GM10266 (cell line): ENCODE data around the gene CPXM2.

ENCODE experiments used
- DNase-seq: peaks from one replicate; pipeline ENCODE4 v3.0.0; 2012; ENCODE audit errors: extremely low spot score
- TF ChIP-seq, protein P1 (sequence below): IDR thresholded peaks from 2 replicates; pipeline ENCODE4 v1.5.1; 2012; ENCODE audit warnings: mild to moderate bottlenecking, low read depth; ENCODE audit not compliant: control insufficient read depth, insufficient read depth; ENCODE audit errors: missing control alignments

Gene CPXM2

DNA sequence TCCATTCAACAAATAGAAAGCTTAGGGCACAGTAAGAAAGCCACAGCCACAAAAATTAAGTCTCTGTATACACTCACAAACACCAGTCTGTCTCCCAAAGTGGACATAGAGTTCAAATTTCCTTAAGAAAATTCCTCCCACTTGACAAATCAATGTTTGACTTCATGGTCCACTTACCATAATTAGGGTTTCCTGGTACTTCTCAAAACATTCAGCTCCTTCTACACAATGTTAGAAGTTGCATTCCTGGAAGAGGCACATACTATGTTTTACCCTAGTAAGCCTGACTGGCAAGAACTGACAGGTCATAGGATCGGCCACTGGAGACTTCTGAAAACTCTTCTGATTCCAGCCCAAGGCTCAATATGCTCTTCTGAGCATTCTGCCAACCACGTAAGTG is 70.5 kb downstream of the CPXM2 start:
- DNase-seq = no peak
- TF ChIP-seq, protein P1, sequence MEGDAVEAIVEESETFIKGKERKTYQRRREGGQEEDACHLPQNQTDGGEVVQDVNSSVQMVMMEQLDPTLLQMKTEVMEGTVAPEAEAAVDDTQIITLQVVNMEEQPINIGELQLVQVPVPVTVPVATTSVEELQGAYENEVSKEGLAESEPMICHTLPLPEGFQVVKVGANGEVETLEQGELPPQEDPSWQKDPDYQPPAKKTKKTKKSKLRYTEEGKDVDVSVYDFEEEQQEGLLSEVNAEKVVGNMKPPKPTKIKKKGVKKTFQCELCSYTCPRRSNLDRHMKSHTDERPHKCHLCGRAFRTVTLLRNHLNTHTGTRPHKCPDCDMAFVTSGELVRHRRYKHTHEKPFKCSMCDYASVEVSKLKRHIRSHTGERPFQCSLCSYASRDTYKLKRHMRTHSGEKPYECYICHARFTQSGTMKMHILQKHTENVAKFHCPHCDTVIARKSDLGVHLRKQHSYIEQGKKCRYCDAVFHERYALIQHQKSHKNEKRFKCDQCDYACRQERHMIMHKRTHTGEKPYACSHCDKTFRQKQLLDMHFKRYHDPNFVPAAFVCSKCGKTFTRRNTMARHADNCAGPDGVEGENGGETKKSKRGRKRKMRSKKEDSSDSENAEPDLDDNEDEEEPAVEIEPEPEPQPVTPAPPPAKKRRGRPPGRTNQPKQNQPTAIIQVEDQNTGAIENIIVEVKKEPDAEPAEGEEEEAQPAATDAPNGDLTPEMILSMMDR = no peak

GRCh38 chr10:123809632-123810031 is 82.0 kb downstream of the CPXM2 start:
- TF ChIP-seq, protein P1 = no peak
- no peak for DNase-seq

DNA sequence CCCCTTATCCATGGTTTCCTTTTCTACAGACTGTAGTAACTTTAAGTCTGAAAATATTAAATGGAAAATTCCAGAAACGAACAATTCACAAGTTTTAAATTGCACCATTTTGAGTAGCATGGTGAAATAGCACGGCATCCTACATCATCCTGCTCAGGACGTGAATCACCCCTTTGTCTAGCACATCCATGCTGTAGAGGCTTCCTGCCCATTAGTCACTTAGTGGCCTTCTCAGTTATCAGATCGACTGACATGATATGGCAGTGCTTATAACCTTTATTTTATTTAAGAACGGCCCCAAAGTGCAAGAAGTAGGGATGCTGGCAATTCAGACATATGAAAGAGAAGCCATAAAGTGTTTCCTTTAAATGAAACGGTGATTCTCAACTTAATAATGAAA is 82.7 kb downstream of the CPXM2 start:
- TF ChIP-seq, protein P1 = no peak
- no peak for DNase-seq

- TF ChIP-seq, protein P1 = no peak
- no peak for DNase-seq
These were observed 83.3 kb downstream of the CPXM2 start for GRCh38 chr10:123808286-123808685.

GRCh38 chr10:123807444-123808035 is 84.1 kb downstream of the CPXM2 start:
- TF ChIP-seq, protein P1 = no peak
- DNase-seq = no peak

DNA sequence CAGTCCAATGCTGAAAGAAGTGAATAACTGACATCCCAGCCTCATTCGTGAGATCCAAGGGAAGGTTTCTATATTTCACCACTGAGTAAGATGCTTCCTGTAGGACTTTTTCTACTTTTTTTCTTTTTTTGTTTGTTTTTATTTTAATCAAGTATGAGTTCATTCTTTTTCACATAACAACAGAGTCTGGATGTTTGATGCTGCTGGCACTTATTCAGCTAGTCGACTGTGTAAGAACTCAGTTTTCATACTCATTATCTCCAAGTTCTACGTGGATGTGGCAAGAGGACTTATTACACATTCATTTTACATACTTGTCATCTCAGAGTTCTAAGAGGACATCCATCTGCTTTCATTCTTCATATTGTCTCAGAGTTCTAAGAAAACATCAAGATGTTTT is 86.9 kb downstream of the CPXM2 start:
- TF ChIP-seq, protein P1 = no peak
- no peak for DNase-seq

GRCh38 chr10:123800821-123801220 is 90.8 kb downstream of the CPXM2 start:
- TF ChIP-seq, protein P1 = no peak
- no peak for DNase-seq
